Stimulated activated CD4-positive, alpha-beta T cell treated with anti-CD3 and anti-CD28 coated beads, Interleukin-12 subunit alpha, Interleukin-12 subunit beta, amount 100 ng/mL, for 4 hours (primary cell): ENCODE measurements around the gene TNFSF13.
A peak's percentile ranks its signal among the peaks of the same experiment; 100 is the strongest.

Source experiments
- DNase-seq: peaks from one replicate; pipeline ENCODE4 v3.0.0-alpha.2; 2020

Gene TNFSF13, protein sequence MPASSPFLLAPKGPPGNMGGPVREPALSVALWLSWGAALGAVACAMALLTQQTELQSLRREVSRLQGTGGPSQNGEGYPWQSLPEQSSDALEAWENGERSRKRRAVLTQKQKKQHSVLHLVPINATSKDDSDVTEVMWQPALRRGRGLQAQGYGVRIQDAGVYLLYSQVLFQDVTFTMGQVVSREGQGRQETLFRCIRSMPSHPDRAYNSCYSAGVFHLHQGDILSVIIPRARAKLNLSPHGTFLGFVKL

DNA sequence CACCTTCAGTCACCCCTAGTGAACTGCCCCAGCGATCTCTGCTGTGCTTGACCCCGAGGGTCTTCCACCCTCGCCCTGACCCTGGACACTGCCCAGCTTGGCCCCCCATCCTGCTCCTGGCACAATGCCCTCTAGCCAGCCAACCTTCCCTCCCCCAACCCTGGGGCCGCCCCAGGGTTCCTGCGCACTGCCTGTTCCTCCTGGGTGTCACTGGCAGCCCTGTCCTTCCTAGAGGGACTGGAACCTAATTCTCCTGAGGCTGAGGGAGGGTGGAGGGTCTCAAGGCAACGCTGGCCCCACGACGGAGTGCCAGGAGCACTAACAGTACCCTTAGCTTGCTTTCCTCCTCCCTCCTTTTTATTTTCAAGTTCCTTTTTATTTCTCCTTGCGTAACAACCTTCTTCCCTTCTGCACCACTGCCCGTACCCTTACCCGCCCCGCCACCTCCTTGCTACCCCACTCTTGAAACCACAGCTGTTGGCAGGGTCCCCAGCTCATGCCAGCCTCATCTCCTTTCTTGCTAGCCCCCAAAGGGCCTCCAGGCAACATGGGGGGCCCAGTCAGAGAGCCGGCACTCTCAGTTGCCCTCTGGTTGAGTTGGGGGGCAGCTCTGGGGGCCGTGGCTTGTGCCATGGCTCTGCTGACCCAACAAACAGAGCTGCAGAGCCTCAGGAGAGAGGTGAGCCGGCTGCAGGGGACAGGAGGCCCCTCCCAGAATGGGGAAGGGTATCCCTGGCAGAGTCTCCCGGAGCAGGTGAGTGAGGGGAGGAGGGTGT, at the start of gene TNFSF13:
TNFSF13 (plus strand) TSS at position 207 of the 776 bp plus-strand sequence; CDS start at position 497, 290 bp downstream.
- no peak for DNase-seq

DNA sequence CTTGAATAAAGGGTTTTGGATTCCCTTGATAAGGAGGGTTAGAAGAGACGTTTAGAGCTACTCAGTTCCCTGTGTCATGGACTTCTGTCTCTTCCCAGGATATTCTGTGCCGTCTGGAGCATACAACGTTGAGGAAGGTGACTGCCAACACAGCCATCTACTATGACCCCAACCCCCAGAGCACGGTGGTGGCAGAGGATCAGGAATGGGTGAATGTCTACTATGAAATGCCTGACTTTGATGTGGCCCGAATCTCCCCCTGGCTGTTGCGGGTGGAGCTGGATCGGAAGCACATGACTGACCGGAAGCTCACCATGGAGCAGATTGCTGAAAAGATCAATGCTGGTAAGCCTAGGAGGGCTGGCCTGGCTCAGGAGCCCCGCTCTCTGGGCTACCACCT, 49.7 kb upstream of the TNFSF13 start:
- no peak for DNase-seq

DNA sequence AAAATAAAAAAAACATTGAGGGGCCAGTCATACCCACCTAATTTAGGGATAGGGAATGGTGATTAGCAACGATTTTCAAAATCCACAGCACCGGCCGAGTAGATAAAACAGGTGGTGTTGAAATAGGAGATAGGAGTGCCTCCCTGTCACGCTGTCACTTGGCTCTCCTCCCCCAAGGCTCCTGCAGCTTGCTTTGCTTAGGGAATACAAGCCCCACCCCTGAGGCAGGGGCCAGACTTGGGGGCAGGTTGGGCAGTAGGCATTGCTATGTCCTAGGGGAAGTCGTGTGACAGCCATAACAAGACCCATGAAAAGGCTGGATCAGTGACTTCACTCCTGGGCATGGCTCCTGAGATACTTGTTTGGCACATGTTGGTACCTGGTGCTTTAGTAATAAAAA, 48.6 kb upstream of the TNFSF13 start:
- DNase-seq, result no peak

DNA sequence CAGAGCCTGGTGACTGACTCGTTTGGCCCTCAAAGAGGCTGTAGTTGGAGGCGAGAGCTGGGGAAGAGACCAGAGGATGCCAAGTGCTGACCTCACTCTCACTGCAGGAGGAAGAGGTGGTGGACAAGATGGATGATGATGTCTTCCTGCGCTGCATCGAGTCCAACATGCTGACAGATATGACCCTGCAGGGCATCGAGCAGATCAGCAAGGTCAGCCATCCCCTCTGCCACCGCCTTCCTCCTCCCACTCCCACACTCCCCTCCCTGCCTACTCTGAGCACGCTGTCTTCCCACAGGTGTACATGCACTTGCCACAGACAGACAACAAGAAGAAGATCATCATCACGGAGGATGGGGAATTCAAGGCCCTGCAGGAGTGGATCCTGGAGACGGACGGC, 47.4 kb upstream of the TNFSF13 start:
- DNase-seq, result no peak

DNA sequence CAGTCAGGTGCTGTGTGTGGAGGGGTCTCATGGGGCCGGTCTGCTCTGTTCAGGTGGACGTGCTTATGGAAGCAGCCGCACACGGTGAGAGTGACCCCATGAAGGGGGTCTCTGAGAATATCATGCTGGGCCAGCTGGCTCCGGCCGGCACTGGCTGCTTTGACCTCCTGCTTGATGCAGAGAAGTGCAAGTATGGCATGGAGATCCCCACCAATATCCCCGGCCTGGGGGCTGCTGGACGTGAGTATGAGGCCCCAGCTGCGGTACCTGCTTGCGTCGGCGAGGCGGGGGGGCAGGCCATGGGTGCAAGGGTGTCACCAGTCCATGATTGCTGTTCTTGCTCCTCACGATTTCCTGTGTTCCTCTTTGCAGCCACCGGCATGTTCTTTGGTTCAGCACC, 46.4 kb upstream of the TNFSF13 start:
- no peak for DNase-seq

DNA sequence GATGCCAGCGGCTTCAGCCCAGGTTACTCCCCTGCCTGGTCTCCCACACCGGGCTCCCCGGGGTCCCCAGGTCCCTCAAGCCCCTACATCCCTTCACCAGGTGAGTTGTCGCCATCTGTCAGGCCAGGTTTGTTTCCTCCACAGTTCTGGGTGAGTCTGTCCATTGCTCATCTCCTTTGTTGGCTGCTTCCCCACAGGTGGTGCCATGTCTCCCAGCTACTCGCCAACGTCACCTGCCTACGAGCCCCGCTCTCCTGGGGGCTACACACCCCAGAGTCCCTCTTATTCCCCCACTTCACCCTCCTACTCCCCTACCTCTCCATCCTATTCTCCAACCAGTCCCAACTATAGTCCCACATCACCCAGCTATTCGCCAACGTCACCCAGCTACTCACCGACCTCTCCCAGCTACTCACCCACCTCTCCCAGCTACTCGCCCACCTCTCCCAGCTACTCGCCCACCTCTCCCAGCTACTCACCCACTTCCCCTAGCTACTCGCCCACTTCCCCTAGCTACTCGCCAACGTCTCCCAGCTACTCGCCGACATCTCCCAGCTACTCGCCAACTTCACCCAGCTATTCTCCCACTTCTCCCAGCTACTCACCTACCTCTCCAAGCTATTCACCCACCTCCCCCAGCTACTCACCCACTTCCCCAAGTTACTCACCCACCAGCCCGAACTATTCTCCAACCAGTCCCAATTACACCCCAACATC, 45.6 kb upstream of the TNFSF13 start:
- DNase-seq, result no peak

DNA sequence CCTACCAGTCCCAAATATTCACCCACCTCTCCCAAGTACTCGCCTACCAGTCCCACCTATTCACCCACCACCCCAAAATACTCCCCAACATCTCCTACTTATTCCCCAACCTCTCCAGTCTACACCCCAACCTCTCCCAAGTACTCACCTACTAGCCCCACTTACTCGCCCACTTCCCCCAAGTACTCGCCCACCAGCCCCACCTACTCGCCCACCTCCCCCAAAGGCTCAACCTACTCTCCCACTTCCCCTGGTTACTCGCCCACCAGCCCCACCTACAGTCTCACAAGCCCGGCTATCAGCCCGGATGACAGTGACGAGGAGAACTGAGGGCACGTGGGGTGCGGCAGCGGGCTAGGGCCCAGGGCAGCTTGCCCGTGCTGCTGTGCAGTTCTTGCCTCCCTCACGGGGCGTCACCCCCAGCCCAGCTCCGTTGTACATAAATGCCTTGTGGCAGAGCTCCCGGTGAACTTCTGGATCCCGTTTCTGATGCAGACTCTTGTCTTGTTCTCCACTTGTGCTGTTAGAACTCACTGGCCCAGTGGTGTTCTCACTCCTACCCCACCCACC, 44.6 kb upstream of the TNFSF13 start:
- DNase-seq, result no peak

DNA sequence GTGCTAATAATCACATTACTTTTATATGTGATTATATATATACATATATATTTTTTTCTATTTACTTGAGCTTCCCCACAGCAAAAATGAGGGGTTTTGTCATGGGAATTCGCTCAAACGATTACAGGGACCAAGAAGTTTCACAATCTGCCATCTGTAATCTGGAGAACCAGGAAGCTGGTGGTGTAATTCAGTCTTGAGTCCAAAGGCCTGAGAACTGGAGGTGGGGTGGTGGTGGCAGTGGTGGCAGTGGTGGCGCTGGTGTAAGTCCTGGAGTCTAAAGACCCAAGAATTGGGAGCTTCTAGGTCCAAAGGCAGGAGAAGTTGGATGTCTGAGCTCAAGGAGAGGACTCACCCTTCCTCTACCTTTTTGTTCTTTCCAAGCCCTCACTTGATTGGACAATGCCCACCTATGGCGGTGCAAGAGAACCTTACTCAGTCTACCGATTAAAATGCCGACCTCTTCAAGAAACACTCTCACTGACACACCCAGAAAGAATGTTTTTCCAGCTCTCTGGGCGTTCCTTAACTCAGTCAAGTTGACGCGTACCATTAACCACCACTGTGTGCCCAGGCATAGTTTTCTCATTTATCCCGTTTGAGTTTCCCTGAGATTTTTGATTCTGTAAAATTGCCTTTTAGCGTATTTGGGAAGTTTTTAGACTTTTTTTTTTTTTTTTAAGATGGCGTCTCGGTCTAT, 42.5 kb upstream of the TNFSF13 start:
- DNase-seq, result no peak

DNA sequence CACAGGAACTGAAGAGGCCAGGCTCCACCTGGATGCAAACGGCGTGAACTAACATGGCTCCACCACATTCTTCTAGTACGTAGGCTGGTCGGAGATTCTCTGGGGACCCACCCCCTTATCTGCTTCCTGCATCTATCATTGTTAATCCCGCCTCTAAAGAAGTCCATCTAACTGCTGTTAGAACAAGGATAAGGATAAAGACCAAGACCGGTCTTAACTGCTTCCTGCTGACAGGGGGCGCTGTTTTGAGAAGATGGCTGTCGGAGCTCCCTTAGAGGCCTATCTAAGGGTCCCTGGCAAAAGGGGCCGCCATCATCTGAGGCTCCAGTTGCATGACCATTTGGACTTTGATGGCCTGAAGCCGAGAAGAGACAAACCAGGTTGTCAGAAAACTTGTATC, 35.5 kb upstream of the TNFSF13 start:
- DNase-seq, result peak; percentile 38

DNA sequence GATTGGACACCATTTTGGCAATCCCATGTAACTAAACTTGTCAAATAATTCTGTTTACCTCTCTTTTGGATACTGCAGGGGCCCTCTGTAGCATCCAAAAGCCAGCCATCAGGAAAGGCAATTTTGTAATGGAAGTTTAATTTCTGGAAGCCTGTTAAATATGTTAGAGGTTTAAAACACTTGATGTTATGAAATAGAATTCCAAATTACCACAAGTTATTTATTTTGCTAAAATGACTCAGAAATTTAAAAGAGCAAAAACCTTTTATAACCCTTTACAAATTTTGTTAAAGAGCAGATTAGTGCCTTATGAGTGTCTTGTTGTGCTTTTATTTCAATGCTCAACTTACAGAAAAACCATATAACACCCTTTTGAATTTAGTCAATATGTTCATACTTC, 29.7 kb upstream of the TNFSF13 start:
- no peak for DNase-seq

DNA sequence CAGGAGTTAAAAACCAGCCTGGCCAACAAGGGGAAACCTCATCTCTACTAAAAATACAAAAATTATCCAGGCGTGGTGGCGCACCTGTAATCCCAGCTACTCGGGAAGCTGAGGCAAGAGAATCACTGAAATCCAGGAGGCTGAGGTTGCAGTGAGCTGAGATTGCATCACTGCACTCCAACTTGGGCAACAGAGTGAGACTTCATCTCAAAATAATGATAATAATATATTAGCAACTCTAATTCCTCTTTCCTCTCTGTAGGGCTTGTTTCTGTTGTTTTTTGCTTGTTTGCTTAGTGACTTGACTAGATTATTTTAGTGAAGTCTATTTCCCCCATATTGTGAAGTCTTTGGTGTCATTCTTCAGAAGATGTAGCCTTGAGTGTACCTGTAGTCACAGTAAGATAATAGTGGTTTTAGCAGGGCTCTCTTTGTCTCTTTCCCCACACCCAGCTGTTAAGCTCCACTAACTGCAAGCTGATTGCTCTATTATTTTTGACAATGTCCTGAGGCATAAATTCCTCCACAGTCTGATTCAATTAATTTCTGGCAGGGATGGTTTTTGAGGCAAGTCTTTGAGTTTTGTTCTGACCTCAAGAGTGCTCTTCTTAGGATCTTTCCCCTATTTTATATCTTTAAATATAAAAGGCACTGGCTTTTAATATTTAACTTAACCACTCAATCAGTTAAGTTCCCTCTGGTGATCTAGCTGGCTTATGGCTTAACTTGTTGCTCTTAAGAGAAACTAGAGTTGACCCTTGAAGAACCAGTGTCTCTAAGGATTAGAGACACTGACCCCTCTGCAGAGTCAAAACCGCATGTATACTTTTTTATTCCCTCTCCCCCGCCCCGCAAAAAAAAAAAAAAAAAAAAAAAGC, 28.3 kb upstream of the TNFSF13 start:
- DNase-seq, result no peak

DNA sequence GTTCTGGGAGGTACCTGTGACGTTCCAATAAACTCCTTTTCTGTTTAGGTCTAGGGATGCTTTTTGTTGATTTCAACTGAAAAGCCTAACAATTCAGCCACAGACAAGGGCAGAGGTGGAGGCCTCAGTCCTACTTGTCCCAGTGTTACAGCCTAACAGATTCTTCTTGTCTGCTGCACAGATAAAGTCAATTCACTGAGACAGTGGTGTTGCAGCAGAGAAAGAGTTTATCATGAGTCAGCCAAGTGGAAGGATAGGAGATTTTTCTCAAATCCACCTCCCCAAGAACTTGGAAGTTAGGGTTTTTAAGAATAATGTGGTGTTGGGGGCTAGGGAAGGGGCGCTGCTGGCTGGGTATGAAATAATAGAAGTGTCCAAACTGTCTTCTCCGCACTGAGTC, 20.5 kb upstream of the TNFSF13 start:
- no peak for DNase-seq

DNA sequence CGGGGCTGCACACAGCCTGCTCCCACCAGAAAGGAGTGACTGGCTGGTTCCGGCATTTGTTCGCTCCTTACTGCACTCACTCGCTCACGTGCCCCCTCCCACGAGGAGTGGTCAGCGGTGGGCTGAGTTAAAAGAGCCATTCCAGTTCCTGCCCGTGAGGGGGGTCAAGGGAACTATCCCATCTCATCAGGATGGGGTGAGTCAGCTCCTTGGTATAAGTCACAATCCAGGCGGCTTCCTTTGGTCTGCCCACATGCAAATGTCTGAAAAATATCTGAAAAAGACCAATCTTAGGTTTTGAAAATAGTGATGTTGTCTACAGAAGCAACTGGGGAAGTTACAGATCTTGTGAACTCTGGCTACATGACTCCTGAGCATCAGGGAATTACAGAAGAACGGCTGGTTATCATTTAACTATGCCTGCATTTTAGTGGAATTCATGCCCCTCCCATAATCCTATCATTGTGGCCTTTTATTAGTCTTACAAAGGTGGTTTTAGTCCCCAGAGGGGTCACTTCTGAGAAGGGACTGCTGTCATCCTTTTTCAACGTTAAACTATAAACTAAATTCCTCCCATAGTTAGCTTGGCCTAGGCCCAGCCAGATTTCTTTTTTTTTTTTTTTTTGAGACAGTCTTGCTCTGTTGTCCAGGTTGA, 19.5 kb upstream of the TNFSF13 start:
- DNase-seq, result no peak

DNA sequence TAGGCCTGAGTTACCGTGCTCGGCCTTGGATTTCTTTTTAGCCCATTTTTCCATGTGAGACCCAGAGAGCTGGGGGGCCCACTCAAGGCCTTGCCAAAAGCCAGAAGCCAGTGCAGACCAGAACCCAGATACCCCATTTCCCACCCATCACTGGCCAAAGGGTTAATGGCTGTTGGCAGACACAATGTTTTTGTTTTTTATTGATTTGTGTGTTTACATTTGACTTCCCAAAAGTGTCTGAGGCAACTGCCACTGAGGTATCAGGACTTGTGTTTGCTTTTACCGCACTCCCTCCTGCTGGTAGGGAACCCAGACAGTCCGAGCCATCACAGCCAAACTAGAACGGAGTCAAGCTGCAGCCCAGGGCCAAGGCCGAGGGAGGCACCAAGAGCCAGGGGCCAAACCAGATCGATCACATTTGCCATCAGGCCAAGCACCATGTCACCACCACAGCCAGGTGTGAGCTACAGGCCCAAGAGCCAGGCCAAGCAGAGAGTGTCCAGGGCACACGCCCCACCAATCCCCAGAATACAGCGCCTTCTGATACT, 17.4 kb upstream of the TNFSF13 start:
- no peak for DNase-seq

DNA sequence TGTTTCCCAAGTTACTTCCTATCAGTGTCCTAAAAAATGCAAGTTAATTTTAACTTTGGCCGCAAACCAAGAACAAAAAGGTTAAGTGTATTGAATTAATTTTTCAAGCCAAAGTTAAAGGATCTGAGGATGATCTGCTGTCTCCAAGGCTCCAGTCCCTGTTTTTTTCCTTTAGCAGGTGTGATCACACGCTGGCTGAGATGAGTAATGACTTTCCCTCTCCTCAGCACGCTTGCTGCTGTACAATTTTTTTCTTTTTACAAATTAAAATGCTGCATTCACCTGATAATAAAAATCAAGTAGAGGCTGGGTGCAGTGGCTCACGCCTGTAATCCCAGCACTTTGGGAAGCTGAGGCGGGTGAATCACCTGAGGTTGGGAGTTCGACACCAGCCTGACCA, 13.6 kb upstream of the TNFSF13 start:
- DNase-seq, result no peak

DNA sequence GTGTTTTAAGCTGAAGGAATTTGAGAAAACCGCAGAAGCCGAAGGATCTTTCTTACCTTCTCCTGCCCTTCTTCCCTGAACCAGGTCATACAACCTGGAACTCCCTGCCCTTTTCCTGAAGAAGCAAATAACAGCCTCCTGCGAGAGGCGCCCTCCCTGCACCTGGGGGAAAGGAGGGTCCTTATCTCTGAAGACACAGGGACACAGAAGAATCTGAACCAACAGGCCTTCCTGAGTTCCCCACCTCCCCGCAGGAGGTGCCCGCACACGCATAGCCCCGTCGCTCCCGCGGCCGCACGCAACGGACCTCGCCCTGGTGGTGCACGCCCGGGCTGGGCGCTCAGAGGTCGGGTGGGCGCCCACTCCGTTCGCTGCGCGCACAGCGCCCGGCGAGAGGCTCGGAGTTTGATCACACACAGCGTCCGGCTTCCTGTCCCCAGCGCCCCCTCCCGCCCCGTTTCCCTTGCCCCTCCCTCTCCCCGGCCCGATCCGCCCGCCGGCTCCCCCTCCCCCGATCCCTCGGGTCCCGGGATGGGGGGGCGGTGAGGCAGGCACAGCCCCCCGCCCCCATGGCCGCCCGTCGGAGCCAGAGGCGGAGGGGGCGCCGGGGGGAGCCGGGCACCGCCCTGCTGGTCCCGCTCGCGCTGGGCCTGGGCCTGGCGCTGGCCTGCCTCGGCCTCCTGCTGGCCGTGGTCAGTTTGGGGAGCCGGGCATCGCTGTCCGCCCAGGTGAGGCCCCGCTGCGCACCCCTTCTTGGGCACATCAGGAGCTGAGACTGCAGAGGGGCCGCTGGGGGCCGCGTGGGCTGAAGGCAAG, 9.8 kb upstream of the TNFSF13 start, which contains the start of gene TNFSF12:
TNFSF12 (plus strand) TSS at position 474 of the 816 bp plus-strand sequence; CDS start at position 570, 96 bp downstream.
- DNase-seq, result peak; percentile 55

DNA sequence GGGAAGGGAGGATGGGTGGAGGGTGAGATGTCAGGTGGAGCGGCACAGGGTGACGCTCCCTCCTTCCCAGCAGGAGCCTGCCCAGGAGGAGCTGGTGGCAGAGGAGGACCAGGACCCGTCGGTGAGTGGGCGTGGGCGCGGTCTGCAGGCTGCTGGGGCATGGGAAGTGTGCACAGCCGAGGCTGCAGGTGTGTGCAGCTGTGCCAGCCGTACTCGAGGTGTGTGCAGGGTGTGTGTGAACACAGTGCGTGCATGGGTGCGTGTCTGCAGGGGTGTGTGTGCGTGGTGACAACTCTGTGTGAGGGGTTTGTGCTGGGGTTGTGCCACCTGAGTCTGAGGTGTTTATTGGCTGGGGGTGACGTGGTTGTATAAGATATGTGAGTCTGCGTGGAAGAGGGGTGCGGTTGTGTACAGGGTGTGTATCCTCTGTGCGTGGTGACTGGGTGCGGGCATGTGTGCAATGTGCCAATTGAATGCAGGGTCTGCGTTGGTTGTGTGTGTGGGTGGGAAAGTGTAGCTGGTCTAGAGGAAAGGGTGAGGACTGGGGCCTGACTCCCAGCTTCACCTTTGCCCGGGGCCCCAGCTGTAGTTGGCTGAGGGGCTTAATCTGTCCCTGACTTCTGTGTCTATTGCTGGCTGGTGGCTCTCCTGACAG, 9.0 kb upstream of the TNFSF13 start:
- DNase-seq, result peak; percentile 33

DNA sequence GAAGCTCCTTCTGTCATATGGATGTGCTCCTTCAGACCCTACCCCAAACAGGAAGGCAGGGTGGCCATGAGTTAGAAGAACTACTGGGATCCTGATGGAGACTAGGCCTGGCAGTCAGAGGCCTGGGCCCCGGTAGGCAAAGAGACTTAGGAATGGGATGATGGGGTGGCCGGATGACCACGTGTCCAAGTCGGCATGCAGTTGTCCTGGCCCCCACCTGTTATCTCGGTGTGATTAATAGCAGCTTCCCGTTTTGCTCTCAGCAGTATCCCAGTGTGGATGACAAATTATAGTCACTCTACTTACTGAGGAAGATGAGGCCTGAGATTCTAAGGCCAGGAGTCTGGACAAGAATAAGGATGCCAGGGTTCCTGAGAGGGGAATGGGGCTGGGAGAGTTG, 8.2 kb upstream of the TNFSF13 start:
- DNase-seq, result no peak

DNA sequence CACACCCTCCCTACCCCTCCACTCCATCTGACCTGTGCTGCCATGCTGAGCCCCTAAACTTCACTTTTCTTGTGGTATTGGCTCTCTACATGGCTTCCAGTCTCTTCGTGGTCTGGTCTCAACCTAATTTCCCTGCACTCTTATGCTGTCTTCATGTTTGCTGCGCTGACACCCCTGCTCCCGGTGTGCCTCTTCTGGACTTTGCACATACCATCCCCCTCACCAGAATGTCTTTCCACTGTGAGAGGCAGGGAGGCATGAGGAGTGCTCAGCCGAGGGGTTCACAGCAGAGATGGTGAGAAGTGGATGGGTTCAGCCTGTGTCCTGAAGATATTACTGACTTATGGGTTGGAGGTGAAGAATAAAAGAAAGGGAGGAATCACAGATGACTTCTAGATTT, 7.2 kb upstream of the TNFSF13 start:
- no peak for DNase-seq
